CD8-positive, alpha-beta memory T cell (primary cell): Measurements from ENCODE around the gene CUX1. TPM values are rescaled to one million over a fixed set of nuclear protein-coding genes. Genes with fewer than 3 reads are reported as not detected.

Source experiments
- CTCF ChIA-PET: fragments of 350-600 bp; sonication (Branson Sonifier 250); formaldehyde crosslinking; loops from one replicate; lab custom pipeline; 2021; ENCODE audit warnings: antibody characterized with exemption; lab: Charles Lee
- POLR2A ChIA-PET: fragments of 350-600 bp; sonication (Branson Sonifier 250); formaldehyde crosslinking; loops from one replicate; lab custom pipeline; 2021; ENCODE audit warnings: antibody characterized with exemption; lab: Charles Lee
- DNase-seq, 5 donors: peaks; one replicate each; pipeline versions ENCODE4 v3.0.0 to v3.0.0-alpha.2; 2020 to 2022; ENCODE audit warnings: mixed read lengths in 1 of 5
- H3K27ac ChIP-seq: one replicate; pipeline ENCODE4 v1.7.0; 2013; ENCODE audit warnings: low read depth, mild to moderate bottlenecking, low read length, moderate library complexity
- H3K27me3 ChIP-seq: 2 replicates; pipeline ENCODE4 v1.7.0; 2013; ENCODE audit warnings: low read length, mild to moderate bottlenecking; ENCODE audit not compliant: insufficient read depth, poor library complexity, severe bottlenecking
- H3K36me3 ChIP-seq: 2 replicates; pipeline ENCODE4 v1.7.0; 2013; ENCODE audit warnings: mild to moderate bottlenecking, low read length, moderate library complexity; ENCODE audit not compliant: insufficient read depth
- H3K4me1 ChIP-seq: 2 replicates; pipeline ENCODE4 v1.7.0; 2013; ENCODE audit warnings: mild to moderate bottlenecking, low read length, moderate library complexity; ENCODE audit not compliant: insufficient read depth
- H3K4me3 ChIP-seq: 2 replicates; pipeline ENCODE4 v1.7.0; 2013; ENCODE audit warnings: mild to moderate bottlenecking, low read length
- H3K9me3 ChIP-seq: 2 replicates; pipeline ENCODE4 v1.7.0; 2013; ENCODE audit warnings: mild to moderate bottlenecking, low read length
- H3K27ac Mint-ChIP-seq, 8 donors: one replicate each; pipeline ENCODE4 v1.8.0; 2020 to 2021; ENCODE audit warnings: mixed read lengths in 8 of 8, mild to moderate bottlenecking in 6 of 8, inconsistent platforms in 3 of 8, moderate library complexity in 3 of 8
- H3K27me3 Mint-ChIP-seq, 2 donors: one replicate each; pipeline ENCODE4 v1.8.0; 2020 to 2021; ENCODE audit warnings: mixed read lengths in 2 of 2, mild to moderate bottlenecking in 1 of 2, moderate library complexity in 1 of 2
- H3K36me3 Mint-ChIP-seq, 3 donors: one replicate each; pipeline ENCODE4 v1.8.0; 2020 to 2021; ENCODE audit warnings: mixed read lengths in 3 of 3, inconsistent platforms in 1 of 3, mild to moderate bottlenecking in 1 of 3
- H3K4me1 Mint-ChIP-seq, 3 donors: one replicate each; pipeline ENCODE4 v1.8.0; 2020 to 2021; ENCODE audit warnings: mixed read lengths in 3 of 3, inconsistent platforms in 1 of 3, mild to moderate bottlenecking in 1 of 3
- H3K4me3 Mint-ChIP-seq, 7 donors: one replicate each; pipeline ENCODE4 v1.8.0; 2020 to 2021; ENCODE audit warnings: mixed read lengths in 7 of 7, mild to moderate bottlenecking in 6 of 7, moderate library complexity in 4 of 7, inconsistent platforms in 2 of 7
- H3K9me3 Mint-ChIP-seq, 5 donors: one replicate each; pipeline ENCODE4 v1.8.0; 2020 to 2022; ENCODE audit warnings: mixed read lengths in 5 of 5, mild to moderate bottlenecking in 3 of 5, moderate library complexity in 2 of 5, inconsistent platforms in 1 of 5
- polyA plus RNA-seq: library from polyadenylated mRNA; unstranded; fragments of 300-500 nt; fragmentation: Illumina TruSeq; gene quantifications from one replicate; pipeline ENCODE4 v1.2.3, GENCODE V29; 2021
- total RNA-seq, 2 experiments: library from RNA; stranded (reverse); gene quantifications; one replicate each; pipeline ENCODE4 v1.2.3, GENCODE V29; 2021

Gene CUX1
- total and polyA plus RNA-seq, 3 experiments from 2014 or later = 23.2 to 26.4 (median 23.6) TPM

DNA sequence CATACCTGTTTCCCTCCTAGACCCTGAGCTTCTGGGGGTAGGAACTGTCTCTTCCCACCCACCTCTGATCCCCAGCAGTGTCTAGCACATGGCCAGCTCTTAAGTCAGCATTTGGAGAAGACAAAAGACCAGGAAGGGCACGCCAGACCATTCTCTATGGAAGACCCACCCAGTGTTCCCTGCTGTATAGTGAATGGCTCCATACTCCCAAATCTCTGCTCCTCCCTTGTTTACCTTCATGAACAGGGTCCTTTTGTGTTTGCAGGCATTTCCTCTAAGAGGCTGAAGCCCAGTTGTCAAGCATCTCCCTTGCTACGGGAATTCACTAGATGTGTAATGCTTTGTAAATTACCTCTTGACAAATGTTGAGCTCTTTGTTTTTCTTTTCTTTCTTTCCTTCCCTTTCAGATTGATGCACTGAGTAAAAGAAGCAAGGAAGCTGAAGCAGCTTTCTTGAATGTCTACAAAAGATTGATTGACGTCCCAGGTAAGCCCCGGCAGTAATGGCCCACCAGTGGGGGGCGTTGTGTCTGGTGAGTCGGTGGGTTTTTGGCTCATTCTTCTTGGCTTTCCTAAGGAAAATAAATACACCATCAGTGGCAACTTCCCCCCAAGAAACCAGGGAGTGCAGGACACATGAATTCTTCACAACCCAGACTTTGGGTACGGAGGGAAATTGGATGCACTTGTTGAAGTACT, 252.7 kb downstream of the CUX1 start:
- H3K27me3 Mint-ChIP-seq = no peaks in the 10 kb centered on the region
- no peaks in the 10 kb centered on the region for H3K27me3 ChIP-seq
- H3K36me3 Mint-ChIP-seq = peaks cover 36 to 63% (median 47%) of the 10 kb centered on the region in 3 donors
- ChIA-PET CTCF (no interaction called here), POLR2A (no interaction called here)
- DNase-seq = no peak
- H3K36me3 ChIP-seq = no peaks in the 10 kb centered on the region
- H3K4me3 Mint-ChIP-seq = no peak overlapping the region
- peaks cover 8% of the 10 kb centered on the region for H3K9me3 ChIP-seq
- no peak overlapping the region for H3K4me3 ChIP-seq
- H3K4me1 Mint-ChIP-seq = no peaks in the 10 kb centered on the region
- no peak overlapping the region for H3K27ac ChIP-seq
- no peaks in the 10 kb centered on the region for H3K4me1 ChIP-seq
- peaks cover 0 to 4% (median 3%) of the 10 kb centered on the region in 5 donors for H3K9me3 Mint-ChIP-seq
- no peak overlapping the region for H3K27ac Mint-ChIP-seq

DNA sequence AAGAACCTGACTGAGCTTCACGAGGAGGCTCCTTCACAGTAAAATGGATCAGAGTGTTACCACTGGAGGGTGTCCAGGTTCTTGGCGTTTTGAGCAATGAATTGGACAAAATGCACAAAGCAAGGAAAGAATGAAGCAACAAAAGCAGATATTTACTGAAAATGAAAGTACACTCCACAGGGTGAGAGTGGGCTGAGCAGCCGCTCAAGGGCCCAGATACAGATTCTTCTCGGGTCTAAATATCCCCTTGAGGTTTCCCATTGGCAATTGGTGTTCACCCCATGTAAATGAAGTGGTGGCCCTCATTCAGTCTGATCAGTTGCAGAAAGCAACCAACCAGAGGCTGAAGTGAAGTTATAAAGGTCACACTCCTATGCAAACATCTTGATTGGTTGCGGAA, 254.6 kb downstream of the CUX1 start:
- H3K27me3 Mint-ChIP-seq = no peaks in the 10 kb centered on the region
- ChIA-PET CTCF (no interaction called here), POLR2A (no interaction called here)
- no peaks in the 10 kb centered on the region for H3K4me1 ChIP-seq
- H3K36me3 ChIP-seq = no peaks in the 10 kb centered on the region
- H3K9me3 Mint-ChIP-seq = peaks cover 0 to 4% (median 3%) of the 10 kb centered on the region in 5 donors
- no peak overlapping the region for H3K4me3 ChIP-seq
- H3K27me3 ChIP-seq = no peaks in the 10 kb centered on the region
- H3K27ac Mint-ChIP-seq = peak overlapping the region in 1 of 8 donors; percentile 11
- H3K4me3 Mint-ChIP-seq = no peak overlapping the region
- peaks cover 0 to 3% (median under 1%) of the 10 kb centered on the region in 3 donors for H3K4me1 Mint-ChIP-seq
- H3K36me3 Mint-ChIP-seq = peaks cover 37 to 65% (median 51%) of the 10 kb centered on the region in 3 donors
- DNase-seq = no peak
- peaks cover 8% of the 10 kb centered on the region for H3K9me3 ChIP-seq
- H3K27ac ChIP-seq = no peak overlapping the region

DNA sequence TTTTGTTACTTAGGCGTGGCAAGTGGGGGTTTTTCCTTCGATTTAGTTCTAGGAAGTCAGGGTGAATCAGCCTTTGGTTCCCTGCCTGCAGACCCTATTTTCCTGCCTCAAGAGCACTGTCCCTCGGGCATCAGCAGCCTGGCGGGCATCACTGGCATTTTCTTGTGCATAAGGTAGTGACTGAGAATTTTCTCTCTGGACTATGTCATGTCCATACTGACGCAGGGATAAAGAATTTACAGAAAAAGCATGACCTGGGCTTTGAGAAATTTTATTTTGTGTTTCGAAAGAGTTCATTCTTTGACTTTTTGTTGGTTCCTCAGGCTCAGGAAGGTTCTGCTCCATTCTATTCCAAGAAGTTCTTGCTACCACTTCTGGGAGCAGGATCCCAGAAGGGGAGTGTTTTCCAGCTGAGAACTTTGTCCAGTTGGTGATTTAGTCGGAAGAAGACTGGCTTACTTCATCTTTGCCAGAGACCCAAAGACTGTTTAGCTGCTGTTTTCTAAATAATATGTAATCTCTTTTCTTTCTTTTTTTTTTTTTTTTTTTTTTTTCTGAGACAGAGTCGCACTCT, 255.3 kb downstream of the CUX1 start:
- Mint-ChIP-seq H3K27ac (peak overlapping the region in 2 of 8 donors; percentile 11 to 87), H3K4me1 (peaks cover 0 to 7% (median 3%) of the 10 kb centered on the region in 3 donors), H3K4me3 (no peak overlapping the region), H3K27me3 (no peaks in the 10 kb centered on the region), H3K36me3 (peaks cover 39 to 65% (median 51%) of the 10 kb centered on the region in 3 donors), H3K9me3 (peaks cover 0 to 4% (median 3%) of the 10 kb centered on the region in 5 donors)
- CTCF ChIA-PET = no interaction called here
- DNase-seq = no peak
- Histone ChIP-seq H3K36me3 (no peaks in the 10 kb centered on the region), H3K27ac (no peak overlapping the region), H3K27me3 (no peaks in the 10 kb centered on the region), H3K4me1 (no peaks in the 10 kb centered on the region), H3K4me3 (no peak overlapping the region), H3K9me3 (peaks cover 8% of the 10 kb centered on the region)
- POLR2A ChIA-PET = interaction anchor here (0.7 kb wide), 1 partner anchor 183 kb away, joined by 3 read pairs; no protein-coding TSS in a partner anchor

DNA sequence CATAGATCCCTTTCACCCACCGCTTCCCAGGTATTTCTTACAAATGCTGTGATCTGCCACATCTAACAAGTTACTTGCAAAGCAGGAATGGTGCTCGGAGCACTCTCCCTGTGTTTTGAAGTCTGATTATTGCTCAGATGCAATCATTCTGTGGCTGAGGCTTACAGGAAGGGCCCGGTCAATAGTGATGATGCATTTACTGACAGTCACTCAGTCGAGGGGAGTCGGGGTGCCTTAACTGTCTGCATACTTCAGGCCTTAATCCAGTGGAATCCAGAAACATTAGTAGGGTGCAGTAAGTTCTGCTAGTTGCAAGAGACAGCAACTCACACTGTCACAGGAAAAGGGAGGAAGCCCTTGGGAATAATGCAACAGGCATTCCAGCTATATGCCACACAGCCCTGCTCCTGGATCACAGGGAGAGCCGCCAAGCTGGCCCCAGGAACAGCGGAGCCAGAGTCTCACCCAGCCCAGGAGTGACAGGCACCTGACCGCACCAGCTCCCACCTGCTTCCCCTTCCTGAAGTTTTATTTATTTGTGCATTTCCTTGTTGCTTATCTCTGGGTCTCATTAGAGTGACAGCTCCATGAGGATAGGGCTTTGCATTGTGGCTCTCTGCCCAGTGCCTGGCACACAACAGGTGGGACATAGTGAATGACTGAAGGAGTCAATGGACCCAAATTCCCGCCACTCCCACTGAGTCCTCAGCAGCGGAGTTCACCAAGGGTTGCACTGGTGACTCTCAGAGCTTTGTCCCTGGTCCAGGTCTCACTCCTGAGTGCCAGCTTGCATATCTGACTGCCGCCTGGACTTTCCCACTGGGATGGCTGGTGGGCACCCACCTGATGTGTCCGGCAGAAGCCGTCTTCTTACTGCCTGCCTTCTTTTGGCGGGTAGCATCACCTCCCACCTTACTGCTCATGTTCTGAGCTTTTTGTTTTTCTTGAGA, 256.8 kb downstream of the CUX1 start:
- H3K4me1 Mint-ChIP-seq = peaks cover 0 to 8% (median 3%) of the 10 kb centered on the region in 3 donors
- no peaks in the 10 kb centered on the region for H3K27me3 Mint-ChIP-seq
- H3K4me3 Mint-ChIP-seq = no peak overlapping the region
- POLR2A ChIA-PET = no interaction called here
- Histone ChIP-seq H3K36me3 (no peaks in the 10 kb centered on the region), H3K27me3 (no peaks in the 10 kb centered on the region), H3K4me3 (no peak overlapping the region), H3K4me1 (no peaks in the 10 kb centered on the region), H3K27ac (no peak overlapping the region), H3K9me3 (peaks cover 8% of the 10 kb centered on the region)
- H3K9me3 Mint-ChIP-seq = peaks cover 0 to 4% (median 2%) of the 10 kb centered on the region in 5 donors
- DNase-seq = no peak
- H3K27ac Mint-ChIP-seq = peak overlapping the region in 1 of 8 donors; percentile 68
- CTCF ChIA-PET = no interaction called here
- peaks cover 35 to 58% (median 42%) of the 10 kb centered on the region in 3 donors for H3K36me3 Mint-ChIP-seq

DNA sequence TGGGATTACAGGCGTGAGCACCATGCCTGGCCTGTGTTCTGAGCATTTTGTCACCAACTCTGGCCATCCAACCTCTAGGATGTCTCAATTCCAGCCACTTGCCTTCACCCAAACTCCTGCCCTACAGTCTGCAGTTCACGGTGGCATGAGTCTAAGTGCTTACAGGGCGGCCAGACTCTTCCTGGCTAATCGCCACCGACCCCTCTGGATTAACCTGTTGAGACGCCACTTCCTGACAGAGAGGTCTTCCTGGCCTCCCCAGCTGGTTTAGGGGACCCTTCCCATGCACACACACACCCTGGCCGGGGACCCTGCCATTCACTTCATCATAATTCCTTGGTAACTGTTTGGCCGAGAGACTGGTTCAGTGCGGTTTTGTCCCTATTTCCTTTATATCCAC, 257.7 kb downstream of the CUX1 start:
- H3K27ac ChIP-seq = no peak overlapping the region
- POLR2A ChIA-PET = interaction anchor here (0.6 kb wide), 1 partner anchor 41 kb away, joined by 5 read pairs; no protein-coding TSS in a partner anchor
- no peak for DNase-seq
- no peak overlapping the region for H3K4me3 ChIP-seq
- no peak overlapping the region for H3K4me3 Mint-ChIP-seq
- no peaks in the 10 kb centered on the region for H3K4me1 ChIP-seq
- no peaks in the 10 kb centered on the region for H3K27me3 Mint-ChIP-seq
- H3K36me3 Mint-ChIP-seq = peaks cover 32 to 57% (median 37%) of the 10 kb centered on the region in 3 donors
- H3K27me3 ChIP-seq = no peaks in the 10 kb centered on the region
- peaks cover 0 to 6% (median 2%) of the 10 kb centered on the region in 5 donors for H3K9me3 Mint-ChIP-seq
- CTCF ChIA-PET = no interaction called here
- peaks cover 8% of the 10 kb centered on the region for H3K9me3 ChIP-seq
- H3K36me3 ChIP-seq = no peaks in the 10 kb centered on the region
- no peak overlapping the region for H3K27ac Mint-ChIP-seq
- H3K4me1 Mint-ChIP-seq = peaks cover 0 to 8% (median 3%) of the 10 kb centered on the region in 3 donors

DNA sequence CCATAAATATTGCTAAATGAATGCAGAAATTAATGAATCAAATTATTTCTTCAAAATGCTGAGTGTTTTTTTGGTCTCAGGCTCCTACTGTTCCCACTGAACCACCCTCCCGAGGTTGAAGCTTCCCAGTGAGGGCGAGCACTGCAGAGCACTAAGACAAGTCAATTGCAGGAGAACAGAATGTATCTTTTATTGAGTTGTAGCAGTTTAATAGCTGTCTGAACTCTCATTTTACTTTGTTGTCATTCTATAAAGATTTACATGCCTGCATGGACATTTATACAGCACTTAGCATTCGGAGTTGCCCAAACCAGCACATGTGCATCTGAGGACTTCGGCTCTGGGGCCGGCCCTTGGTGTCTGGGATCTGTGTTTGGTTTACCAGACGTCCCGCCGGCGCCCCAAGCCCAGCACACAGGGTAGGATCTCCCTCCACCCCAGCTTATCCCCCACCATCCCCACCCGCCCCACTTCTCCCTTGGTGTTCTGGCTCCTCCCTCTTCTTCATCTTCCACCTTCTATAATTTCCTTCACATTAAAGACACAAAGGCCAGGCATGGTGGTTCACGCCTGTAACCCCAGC, 258.2 kb downstream of the CUX1 start:
- Mint-ChIP-seq H3K4me1 (peaks cover 0 to 8% (median 3%) of the 10 kb centered on the region in 3 donors), H3K4me3 (no peak overlapping the region), H3K9me3 (peaks cover 0 to 6% (median 2%) of the 10 kb centered on the region in 5 donors), H3K27me3 (no peaks in the 10 kb centered on the region), H3K36me3 (peaks cover 32 to 56% (median 38%) of the 10 kb centered on the region in 3 donors), H3K27ac (peak overlapping the region in 1 of 8 donors; percentile 40)
- H3K4me1 ChIP-seq = no peaks in the 10 kb centered on the region
- peaks cover 8% of the 10 kb centered on the region for H3K9me3 ChIP-seq
- H3K27me3 ChIP-seq = no peaks in the 10 kb centered on the region
- H3K36me3 ChIP-seq = no peaks in the 10 kb centered on the region
- ChIA-PET CTCF (no interaction called here), POLR2A (interaction anchor here (0.6 kb wide), 1 partner anchor 42 kb away, joined by 5 read pairs; no protein-coding TSS in a partner anchor)
- DNase-seq = no peak
- no peak overlapping the region for H3K27ac ChIP-seq
- H3K4me3 ChIP-seq = no peak overlapping the region

DNA sequence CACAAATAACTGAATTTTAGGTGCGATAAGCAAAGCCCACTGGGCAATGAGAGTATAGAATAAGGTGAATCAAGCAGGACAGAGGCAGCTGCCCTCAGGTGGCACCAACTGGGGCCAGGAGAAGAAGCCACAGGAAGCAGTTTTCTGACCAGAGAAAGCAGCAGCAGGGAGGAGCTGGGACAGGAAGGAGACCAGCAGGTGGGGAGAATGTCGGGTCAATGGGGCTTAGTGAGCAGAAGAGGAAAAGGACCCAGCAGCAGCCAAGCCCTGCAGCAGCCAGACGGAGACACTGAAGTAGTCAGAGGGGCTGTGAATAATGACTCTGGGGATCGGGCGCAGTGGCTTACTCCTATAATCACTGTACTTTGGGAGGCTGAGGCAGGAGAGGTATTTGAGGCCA, 259.7 kb downstream of the CUX1 start:
- Histone ChIP-seq H3K9me3 (no peaks in the 10 kb centered on the region), H3K36me3 (no peaks in the 10 kb centered on the region), H3K27me3 (no peaks in the 10 kb centered on the region), H3K4me3 (no peak overlapping the region), H3K27ac (no peak overlapping the region), H3K4me1 (no peaks in the 10 kb centered on the region)
- Mint-ChIP-seq H3K27me3 (no peaks in the 10 kb centered on the region), H3K4me1 (peaks cover 0 to 8% (median 3%) of the 10 kb centered on the region in 3 donors), H3K36me3 (peaks cover 37 to 57% (median 40%) of the 10 kb centered on the region in 3 donors), H3K27ac (no peak overlapping the region), H3K4me3 (no peak overlapping the region), H3K9me3 (peaks cover 0 to 11% (median 5%) of the 10 kb centered on the region in 5 donors)
- POLR2A ChIA-PET = interaction anchor here (0.7 kb wide), 1 partner anchor 271 kb away, joined by 4 read pairs; no protein-coding TSS in a partner anchor
- no peak for DNase-seq
- CTCF ChIA-PET = interaction anchor here (0.5 kb wide), 1 partner anchor 376 kb away, joined by 3 read pairs; no protein-coding TSS in a partner anchor
